Transverse colon (tissue), 4 donors: ENCODE data around the gene DRG2.

Experiments
- POLR2A ChIP-seq: fragments of 450-650 bp; IDR thresholded peaks from one replicate; pipeline ENCODE4 v1.6.1; 2016; ENCODE audit warnings: antibody characterized with exemption, mild to moderate bottlenecking, moderate library complexity
- POLR2AphosphoS5 ChIP-seq, 3 donors: sonication (generic); formaldehyde crosslinking; IDR thresholded peaks; one replicate each; pipeline ENCODE4 v1.6.1; 2016; ENCODE audit warnings: antibody characterized with exemption in 3 of 3
- TF ChIP-seq, protein P1 (sequence below), 5 experiments: fragments of 200-600 bp in 3 of 5; fragments of 450-650 bp in 2 of 5; sonication (generic) in 3 of 5; IDR thresholded peaks; 1 replicate in 2 of 5; 2 replicates in 3 of 5; pipeline ENCODE4 v1.5.1; 2016 to 2017; ENCODE audit warnings: antibody characterized with exemption in 5 of 5, inconsistent platforms in 3 of 5, mild to moderate bottlenecking in 2 of 5, moderate library complexity in 1 of 5

DNA sequence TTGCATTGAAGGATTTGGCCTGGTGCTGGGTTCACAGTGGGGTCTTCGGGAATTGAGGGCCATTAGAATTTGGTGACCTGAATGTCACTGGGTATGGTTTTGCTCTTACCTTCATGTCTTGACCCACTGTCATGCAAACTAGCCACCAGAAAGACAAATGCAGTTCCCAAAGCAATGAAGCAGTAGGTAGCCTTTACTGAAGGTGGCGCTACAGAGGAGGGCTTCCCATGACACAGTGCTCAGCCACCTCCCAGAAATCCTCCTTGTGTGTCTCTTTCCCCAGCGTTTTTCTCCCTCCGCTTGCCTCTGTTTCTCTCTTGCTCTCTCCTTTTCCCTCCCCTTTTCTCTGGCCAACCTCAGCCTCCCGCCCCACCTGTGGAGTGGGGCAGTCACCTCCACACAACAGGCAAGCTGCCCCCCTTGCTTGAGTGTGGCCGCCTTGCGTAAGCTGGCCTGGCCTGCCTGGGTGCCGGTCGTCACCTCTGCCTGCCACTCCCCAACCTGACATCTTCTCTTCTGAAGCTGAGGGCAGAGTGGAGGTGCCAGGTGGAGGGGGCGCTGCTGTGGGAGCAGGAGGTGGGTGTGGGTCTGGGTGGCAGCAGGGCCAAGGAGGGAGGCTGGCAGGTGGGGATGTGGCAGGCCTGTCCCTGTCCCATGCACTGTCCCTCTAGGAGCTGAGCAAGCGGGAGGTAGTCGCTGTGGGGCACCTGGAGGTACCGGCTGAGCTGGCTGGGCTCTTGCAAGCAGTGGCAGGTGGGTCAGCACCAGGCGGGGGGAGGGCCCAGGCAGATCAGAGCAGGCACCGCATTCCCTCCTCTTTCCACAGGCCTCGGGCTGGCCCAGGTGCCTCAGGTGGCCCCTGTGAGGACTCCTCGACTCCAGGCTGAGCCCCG, 55.5 kb downstream of the DRG2 start:
- TF ChIP-seq, protein P1, sequence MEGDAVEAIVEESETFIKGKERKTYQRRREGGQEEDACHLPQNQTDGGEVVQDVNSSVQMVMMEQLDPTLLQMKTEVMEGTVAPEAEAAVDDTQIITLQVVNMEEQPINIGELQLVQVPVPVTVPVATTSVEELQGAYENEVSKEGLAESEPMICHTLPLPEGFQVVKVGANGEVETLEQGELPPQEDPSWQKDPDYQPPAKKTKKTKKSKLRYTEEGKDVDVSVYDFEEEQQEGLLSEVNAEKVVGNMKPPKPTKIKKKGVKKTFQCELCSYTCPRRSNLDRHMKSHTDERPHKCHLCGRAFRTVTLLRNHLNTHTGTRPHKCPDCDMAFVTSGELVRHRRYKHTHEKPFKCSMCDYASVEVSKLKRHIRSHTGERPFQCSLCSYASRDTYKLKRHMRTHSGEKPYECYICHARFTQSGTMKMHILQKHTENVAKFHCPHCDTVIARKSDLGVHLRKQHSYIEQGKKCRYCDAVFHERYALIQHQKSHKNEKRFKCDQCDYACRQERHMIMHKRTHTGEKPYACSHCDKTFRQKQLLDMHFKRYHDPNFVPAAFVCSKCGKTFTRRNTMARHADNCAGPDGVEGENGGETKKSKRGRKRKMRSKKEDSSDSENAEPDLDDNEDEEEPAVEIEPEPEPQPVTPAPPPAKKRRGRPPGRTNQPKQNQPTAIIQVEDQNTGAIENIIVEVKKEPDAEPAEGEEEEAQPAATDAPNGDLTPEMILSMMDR (IDR thresholded peaks at IDR 0.05), result no peak
- TF ChIP-seq POLR2A (no peak), POLR2AphosphoS5 (IDR thresholded peaks at IDR 0.05) (no peak)
